HG03095 (cell line): ENCODE results near the gene PROM2.

Experiments
- ATAC-seq: cut with Tn5 transposase; IDR thresholded peaks from one replicate; pipeline ENCODE4 v1.9.1; 2021; ENCODE audit warnings: moderate library complexity; ENCODE audit not compliant: unreplicated experiment

The PROM2 gene

GRCh38 chr2:95284886-95285541 is 10.8 kb downstream of the PROM2 start:
- ATAC-seq, result no peak

DNA sequence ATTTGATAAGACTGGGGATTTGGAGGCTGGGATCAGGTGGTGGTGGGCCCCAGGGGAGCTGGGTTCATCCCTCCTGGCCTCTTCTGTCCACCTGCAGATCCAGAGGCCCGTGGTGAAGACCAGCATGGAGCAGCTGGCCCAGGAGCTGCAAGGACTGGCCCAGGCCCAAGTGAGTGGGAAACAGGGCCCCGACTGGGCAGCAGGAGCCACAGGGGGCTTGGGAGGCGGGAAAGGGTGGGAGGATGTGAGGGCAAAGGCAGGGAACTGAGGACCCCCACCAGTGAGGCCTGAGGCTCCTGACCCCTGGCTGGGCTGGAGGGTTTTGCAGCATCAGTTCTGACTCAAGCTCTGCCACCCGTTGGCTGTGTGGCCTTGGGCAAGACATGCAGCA is 11.3 kb downstream of the PROM2 start:
- no peak for ATAC-seq

- no peak for ATAC-seq
These were observed 13.1 kb downstream of the PROM2 start for GRCh38 chr2:95287336-95287735.

- no peak for ATAC-seq
These were observed 13.6 kb downstream of the PROM2 start for GRCh38 chr2:95287806-95288205.

GRCh38 chr2:95289253-95289652 is 15.0 kb downstream of the PROM2 start:
- no peak for ATAC-seq

- no peak for ATAC-seq
These were observed 17.0 kb downstream of the PROM2 start for GRCh38 chr2:95291222-95291621.

DNA sequence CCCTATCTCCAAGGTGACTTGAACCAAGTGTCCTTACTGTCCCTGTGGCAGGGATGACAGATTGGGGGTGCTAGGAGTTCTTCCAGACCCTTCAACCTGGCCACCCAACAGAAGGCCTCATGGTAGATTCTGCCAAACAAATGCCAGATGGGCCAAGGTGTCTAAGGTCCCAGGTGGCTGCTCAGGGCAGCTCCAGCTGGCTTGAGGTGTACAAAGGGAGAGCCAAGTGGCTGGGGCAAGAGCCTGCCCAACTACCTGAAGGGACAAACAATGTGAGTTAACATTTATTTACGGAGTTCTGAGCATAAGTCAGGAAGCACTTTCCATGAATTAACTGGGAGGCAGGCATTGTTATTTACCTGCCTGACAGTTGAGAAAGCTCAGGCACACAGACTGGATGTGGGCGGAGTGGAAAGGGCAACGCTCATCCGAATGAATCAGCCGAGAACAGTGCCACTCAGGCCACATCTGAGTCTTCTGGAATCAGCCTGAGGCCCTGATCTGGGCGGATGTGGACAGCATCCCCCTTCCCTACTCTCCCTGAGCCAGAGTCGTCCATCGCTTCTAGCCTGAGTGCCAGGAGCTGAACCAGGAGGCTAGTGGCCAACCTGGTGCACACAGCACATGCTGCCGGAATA is 18.5 kb downstream of the PROM2 start:
- no peak for ATAC-seq

GRCh38 chr2:95294579-95295250 is 20.5 kb downstream of the PROM2 start:
- no peak for ATAC-seq

DNA sequence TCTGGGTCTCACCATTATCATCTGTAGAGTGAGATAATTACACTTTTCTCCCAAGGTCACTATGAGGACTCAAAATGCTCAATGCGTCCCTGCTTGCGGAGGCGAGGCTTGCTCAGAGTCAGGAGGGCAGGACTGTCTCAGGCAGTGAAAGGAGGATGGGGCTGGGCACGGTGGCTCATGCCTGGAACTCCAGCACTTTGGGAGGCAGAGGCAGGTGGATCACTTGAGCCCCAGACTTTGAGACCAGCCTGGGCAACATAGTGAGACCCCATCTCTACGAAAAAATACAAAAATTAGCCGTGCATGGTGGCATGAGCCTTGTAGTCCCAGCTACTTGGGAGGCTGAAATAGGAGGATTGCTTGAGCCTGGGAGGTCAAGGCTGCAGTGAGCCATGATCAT is 21.1 kb downstream of the PROM2 start:
- no peak for ATAC-seq

- no peak for ATAC-seq
These were observed 21.8 kb downstream of the PROM2 start for GRCh38 chr2:95296011-95296410.

GRCh38 chr2:95296880-95297487 is 22.7 kb downstream of the PROM2 start, which contains the start of gene KCNIP3:
KCNIP3 (plus strand) TSS chr2:95297347; CDS start chr2:95297439, 92 bp downstream.
- no peak for ATAC-seq

- ATAC-seq, result no peak
These were observed 23.6 kb downstream of the PROM2 start for GRCh38 chr2:95297639-95298395.

- ATAC-seq, result no peak
These were observed 24.4 kb downstream of the PROM2 start for GRCh38 chr2:95298486-95299111.

DNA sequence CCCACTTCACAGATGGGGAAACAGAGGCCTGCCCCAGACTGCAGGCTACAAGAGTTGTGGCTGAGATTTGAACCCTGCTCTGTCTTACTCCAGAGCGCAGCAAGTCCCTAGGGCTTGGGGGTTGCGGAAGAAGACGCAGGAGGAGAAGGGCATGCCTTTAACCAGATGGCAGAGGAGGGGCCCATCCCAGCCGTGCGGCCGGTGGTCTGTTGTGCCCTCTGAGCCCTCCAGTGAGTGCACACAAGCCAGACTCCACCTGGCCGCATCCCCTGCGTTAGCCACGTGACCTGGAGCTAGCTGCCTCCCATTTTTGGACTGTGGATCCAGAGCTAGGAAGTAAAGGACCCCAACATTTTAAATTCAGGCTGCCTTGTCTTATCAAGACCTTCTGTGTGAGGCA is 25.7 kb downstream of the PROM2 start:
- no peak for ATAC-seq

DNA sequence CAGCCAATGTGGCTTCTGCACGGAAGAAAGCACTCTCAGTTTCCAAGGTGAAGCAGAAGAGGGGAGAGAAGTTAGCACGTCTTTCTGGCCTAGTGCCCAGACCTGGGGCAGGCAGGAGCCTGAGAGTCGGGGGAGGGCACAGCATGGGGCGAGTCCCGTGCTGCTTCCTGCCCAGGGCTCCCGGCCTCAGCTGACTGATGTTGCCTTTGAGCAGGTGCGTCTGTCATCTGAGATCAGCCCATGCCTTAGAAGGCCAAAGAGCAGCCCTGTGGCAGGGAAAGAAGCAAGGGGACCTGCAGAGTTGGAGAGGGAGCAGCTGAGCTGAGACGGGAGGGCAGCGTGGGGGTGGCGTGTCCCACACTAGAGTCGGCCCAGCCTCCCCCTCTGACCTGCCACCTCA is 26.2 kb downstream of the PROM2 start:
- no peak for ATAC-seq

GRCh38 chr2:95301186-95301585 is 26.9 kb downstream of the PROM2 start:
- no peak for ATAC-seq

- no peak for ATAC-seq
These were observed 27.8 kb downstream of the PROM2 start for GRCh38 chr2:95301876-95302641.

GRCh38 chr2:95303191-95303919 is 29.1 kb downstream of the PROM2 start:
- ATAC-seq, result no peak

- no peak for ATAC-seq
These were observed 31.3 kb downstream of the PROM2 start for GRCh38 chr2:95305380-95306061.
